C4-2B (cell line): ENCODE measurements around the gene ANKH.

ENCODE experiments used
- CTCF ChIP-seq: fragments of 450-650 bp; conservative IDR thresholded peaks from 2 replicates; pipeline ENCODE4 v1.5.1; 2017; ENCODE audit warnings: mild to moderate bottlenecking
- ZFX ChIP-seq: fragments of 450-650 bp; IDR thresholded peaks from 2 replicates; pipeline ENCODE4 v1.6.1; 2017

- TF ChIP-seq CTCF (no peak), ZFX (no peak)
These were observed 111.0 kb downstream of the ANKH start for GRCh38 chr5:14760548-14761002.
